Activated CD4-positive, alpha-beta T cell treated with anti-CD3 and anti-CD28 coated beads, Interleukin-2, amount 50 U/mL, for 16 hours (primary cell): ENCODE results near the gene ZNF77.
"Not testable (repeated sequence)": the region's sequence is repeated elsewhere in the genome, so short reads cannot be mapped to it uniquely, and the experiment has no call there.

Experiments
- DNase-seq: peaks from one replicate; pipeline ENCODE4 v3.0.0-alpha.2; 2020

ZNF77 gene

GRCh38 chr19:2969104-2969504, 24.3 kb upstream of the ZNF77 start:
- no peak for DNase-seq

- no peak for DNase-seq
Measured at GRCh38 chr19:2967972-2968371, 23.2 kb upstream of the ZNF77 start.

- DNase-seq: no peak
Measured at GRCh38 chr19:2964874-2965273, 20.1 kb upstream of the ZNF77 start.

GRCh38 chr19:2963631-2964030, 18.9 kb upstream of the ZNF77 start:
- not testable (repeated sequence) for DNase-seq

GRCh38 chr19:2963122-2963521, 18.4 kb upstream of the ZNF77 start:
- no peak for DNase-seq

- DNase-seq: peak; percentile 68
Measured at GRCh38 chr19:2962018-2962670, 17.4 kb upstream of the ZNF77 start.

GRCh38 chr19:2960120-2960519, 15.3 kb upstream of the ZNF77 start:
- DNase-seq: no peak

GRCh38 chr19:2957160-2957559, 12.4 kb upstream of the ZNF77 start:
- no peak for DNase-seq

- DNase-seq: no peak
Measured at GRCh38 chr19:2952953-2953481, 8.2 kb upstream of the ZNF77 start.

- DNase-seq: peak; percentile 100
Measured at GRCh38 chr19:2950286-2951124, 5.7 kb upstream of the ZNF77 start.

GRCh38 chr19:2949939-2950285, 5.1 kb upstream of the ZNF77 start:
- DNase-seq: no peak

GRCh38 chr19:2945575-2946184, 909 bp upstream of the ZNF77 start:
- no peak for DNase-seq

- DNase-seq: no peak
Measured at GRCh38 chr19:2944403-2944774, 382 bp downstream of the ZNF77 start.

- DNase-seq: no peak
Measured at GRCh38 chr19:2942928-2943640, 1.7 kb downstream of the ZNF77 start.

- not testable (repeated sequence) for DNase-seq
Measured at GRCh38 chr19:2935863-2936262, 8.9 kb downstream of the ZNF77 start.

GRCh38 chr19:2933490-2933910, 11.3 kb downstream of the ZNF77 start:
- DNase-seq: no peak

- no peak for DNase-seq
Measured at GRCh38 chr19:2927032-2927430, 17.7 kb downstream of the ZNF77 start.

- no peak for DNase-seq
Measured at GRCh38 chr19:2926341-2927031, 18.3 kb downstream of the ZNF77 start.

- no peak for DNase-seq
Measured at GRCh38 chr19:2923510-2923909, 21.3 kb downstream of the ZNF77 start.

GRCh38 chr19:2922987-2923386, 21.8 kb downstream of the ZNF77 start:
- DNase-seq: no peak

- no peak for DNase-seq
Measured at GRCh38 chr19:2917275-2918184, 27.2 kb downstream of the ZNF77 start.
